Activated CD4-positive, CD25-positive, alpha-beta regulatory T cell treated with anti-CD3 and anti-CD28 coated beads, Interleukin-2, amount 50 U/mL, for 16 hours (primary cell): ENCODE data around the gene UNC5B.
"Not testable (repeated sequence)": the region's sequence is repeated elsewhere in the genome, so short reads cannot be mapped to it uniquely, and the experiment has no call there.

Experiments
- DNase-seq: peaks from one replicate; pipeline ENCODE4 v3.0.0-alpha.2; 2020; ENCODE audit warnings: low read depth, low spot score

UNC5B gene

DNA sequence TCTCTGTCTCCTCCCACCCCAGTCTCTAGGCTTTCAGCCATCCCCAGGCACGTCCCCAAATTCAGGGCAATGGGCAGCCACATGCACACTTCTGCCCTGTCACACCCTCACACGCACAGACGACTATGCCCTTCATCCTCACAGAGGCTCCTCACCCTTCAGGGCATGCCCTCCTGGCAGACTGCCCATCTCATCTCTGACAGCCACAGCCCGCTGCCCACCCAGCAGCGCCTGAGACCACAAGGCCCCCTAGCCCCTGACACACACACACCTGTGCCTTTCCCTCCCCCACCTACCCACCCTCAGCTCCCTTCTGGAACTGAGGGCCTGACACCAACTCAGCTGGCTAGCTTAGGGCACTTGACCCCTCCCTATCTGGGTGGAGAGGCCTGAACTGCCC is 83.7 kb downstream of the UNC5B start:
- DNase-seq: no peak

GRCh38 chr10:71296811-71297210 is 84.4 kb downstream of the UNC5B start:
- DNase-seq: not testable (repeated sequence)

- DNase-seq: no peak
Observed at GRCh38 chr10:71297343-71297742, 85.0 kb downstream of the UNC5B start.

DNA sequence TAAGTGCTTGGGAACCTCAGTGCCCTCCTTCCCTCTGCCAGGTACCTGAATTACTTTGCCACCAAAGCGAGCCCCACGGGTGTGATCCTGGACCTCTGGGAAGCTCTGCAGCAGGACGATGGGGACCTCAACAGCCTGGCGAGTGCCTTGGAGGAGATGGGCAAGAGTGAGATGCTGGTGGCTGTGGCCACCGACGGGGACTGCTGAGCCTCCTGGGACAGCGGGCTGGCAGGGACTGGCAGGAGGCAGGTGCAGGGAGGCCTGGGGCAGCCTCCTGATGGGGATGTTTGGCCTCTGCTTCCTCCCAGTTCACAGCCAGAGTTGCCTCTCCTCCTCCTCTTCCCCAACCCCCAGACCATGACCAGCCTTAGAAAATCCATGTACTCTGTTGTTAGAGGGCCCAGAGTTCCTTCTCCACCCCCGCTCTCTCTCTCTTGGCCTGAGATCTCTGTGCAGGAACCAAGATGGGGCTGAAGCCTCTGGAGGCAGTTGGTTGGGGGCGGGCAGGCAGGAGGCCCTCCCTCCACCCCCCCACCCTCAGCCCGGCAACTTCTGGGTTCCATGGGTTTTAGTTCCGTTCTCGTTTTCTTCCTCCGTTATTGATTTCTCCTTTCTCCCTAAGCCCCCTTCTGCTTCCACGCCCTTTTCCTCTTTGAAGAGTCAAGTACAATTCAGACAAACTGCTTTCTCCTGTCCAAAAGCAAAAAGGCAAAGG is 86.9 kb downstream of the UNC5B start:
- DNase-seq: no peak

- DNase-seq: no peak
Observed at GRCh38 chr10:71300555-71301370, 88.4 kb downstream of the UNC5B start.

DNA sequence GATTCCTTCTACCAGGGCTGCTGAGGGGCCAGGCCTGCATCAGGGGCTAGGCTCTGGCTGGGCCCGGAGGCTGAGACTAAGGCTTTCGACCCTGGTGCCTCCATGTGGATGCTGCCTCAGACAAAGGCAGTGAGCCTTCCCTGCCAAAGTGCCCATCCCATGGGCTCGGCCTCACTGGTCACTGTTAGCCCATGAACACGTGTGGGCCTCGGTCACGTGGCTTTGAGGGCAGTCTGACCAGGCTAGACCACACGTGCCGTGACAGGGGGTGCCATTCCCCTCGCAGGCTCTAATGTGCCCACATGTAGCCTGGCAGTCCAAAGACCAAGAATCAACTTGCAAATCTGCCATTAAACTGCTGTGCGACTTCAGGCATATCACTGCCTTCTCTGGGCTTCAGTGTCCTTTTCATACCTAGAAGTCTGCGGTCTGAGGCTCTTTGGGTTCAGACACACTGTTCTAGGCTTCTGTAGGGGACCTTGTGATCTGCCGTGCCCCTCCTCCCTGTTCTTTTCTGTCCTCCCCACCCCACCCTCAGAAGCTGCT is 89.1 kb downstream of the UNC5B start:
- no peak for DNase-seq

GRCh38 chr10:71302451-71302850 is 90.1 kb downstream of the UNC5B start:
- no peak for DNase-seq

DNA sequence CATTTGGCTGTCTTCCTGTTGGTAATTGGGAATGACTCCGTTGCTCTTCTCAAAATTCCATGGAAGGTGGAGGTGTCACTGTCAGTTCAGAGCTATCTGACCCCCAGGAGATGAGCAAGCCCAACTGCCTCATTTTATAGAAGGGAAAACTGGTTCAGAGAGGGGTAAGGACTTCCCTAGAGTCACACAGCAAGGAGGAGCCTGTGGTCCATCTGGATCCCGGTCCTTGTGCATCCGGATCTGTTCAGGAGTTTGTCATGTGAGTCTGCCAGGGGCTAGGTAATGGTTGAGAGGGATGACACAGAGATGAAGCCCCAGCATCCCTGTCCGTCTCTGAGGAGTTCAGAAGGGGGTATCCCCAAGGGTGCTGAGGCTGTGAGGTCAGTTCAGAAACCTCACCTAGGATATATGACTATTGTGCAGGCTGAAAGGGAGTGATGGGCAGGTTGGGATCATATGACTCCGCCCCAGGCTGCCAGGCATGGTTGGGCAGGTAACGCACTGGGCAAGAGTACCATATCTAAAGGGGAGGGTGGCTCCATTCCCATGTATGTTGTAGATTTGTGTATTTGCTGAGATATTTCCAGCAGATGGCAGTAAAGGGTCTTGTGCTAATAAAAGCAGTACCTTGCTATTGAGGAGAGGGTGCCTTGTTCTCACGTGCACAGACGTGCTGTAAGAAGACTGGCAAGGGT is 90.7 kb downstream of the UNC5B start:
- DNase-seq: no peak

GRCh38 chr10:71303569-71303907 is 91.2 kb downstream of the UNC5B start:
- DNase-seq: no peak

DNA sequence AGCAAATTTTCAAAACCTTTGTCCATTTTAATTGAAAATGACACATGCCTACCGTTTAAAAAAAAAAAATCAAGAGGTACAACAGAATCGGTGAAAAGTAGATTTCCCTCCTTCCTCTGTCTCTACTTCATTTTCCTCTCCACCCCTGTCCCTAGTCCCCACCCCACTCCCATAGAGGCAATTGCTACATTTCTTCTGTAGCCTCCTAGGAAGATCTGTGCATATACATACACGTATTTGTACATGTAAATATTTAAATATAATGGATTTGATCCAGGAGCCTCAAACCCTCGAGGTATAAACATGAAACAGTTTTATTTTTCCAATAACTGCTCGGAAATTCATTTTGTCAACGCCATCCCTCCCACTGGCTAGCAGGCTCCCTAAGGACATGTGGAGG is 92.5 kb downstream of the UNC5B start:
- no peak for DNase-seq

GRCh38 chr10:71306979-71307378 is 94.6 kb downstream of the UNC5B start:
- no peak for DNase-seq

GRCh38 chr10:71307469-71308085 is 95.2 kb downstream of the UNC5B start:
- DNase-seq: no peak

DNA sequence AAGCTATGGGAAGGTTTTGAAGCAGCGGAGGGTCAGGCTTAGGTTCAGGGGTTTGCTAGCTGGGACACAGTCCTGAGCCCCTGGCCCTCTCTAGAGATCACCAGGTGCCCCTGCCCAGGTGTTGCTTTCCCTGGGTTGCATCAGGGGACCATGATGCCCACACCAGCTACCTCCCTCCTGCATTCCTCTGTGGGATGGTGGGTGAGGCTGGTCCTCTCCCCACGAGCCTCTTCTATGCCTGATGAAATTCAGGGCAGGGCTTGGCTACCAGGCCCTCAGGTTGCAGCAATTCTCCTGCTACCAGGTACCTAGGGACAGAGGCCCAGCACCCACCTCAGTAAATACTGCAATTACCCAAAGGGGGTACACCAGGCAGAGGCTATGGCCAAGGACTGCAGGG is 95.9 kb downstream of the UNC5B start:
- no peak for DNase-seq

DNA sequence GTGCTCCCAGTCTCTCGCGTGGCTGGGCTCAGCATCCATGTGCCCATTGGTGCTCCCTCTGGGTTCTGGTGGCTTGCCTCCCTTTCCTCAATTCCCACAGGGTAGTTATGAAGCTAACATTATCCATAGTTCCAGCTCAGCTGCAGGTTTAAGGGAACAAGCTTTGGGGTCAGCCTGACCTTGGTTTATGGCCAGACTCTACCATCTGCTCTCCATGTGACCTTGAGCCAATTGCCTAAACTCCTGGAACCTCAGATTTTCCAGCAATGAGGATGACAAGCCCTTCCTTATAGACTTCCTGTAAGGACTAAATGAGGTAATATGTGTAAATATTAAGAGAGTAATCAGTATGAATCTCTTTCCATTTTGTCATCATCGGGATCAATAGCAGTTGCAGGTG is 96.6 kb downstream of the UNC5B start:
- no peak for DNase-seq

DNA sequence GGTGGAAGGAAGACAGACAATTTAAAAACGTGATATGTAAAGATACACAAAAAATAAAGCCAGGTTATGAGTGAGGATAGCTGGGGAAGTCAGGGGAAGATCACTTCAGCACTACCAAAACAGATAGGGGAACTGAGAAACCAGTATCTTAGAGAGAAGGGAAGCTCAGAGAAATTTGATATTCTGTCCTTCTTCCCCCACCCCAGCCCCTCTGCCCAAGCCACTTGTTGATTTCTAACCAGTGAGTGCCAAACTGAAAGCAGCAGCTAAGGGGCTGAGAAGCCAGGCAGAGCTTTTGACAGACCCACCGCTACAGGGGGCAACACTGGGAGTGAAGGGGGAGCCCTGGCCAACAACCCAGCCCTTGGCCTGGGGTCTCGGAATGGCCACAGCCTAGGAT is 97.5 kb downstream of the UNC5B start:
- DNase-seq: no peak

GRCh38 chr10:71312220-71312619 is 99.8 kb downstream of the UNC5B start:
- no peak for DNase-seq

- no peak for DNase-seq
Observed at GRCh38 chr10:71312811-71313789, 100.7 kb downstream of the UNC5B start.

- DNase-seq: peak; percentile 28
Observed at GRCh38 chr10:71314028-71314693, 101.8 kb downstream of the UNC5B start.

DNA sequence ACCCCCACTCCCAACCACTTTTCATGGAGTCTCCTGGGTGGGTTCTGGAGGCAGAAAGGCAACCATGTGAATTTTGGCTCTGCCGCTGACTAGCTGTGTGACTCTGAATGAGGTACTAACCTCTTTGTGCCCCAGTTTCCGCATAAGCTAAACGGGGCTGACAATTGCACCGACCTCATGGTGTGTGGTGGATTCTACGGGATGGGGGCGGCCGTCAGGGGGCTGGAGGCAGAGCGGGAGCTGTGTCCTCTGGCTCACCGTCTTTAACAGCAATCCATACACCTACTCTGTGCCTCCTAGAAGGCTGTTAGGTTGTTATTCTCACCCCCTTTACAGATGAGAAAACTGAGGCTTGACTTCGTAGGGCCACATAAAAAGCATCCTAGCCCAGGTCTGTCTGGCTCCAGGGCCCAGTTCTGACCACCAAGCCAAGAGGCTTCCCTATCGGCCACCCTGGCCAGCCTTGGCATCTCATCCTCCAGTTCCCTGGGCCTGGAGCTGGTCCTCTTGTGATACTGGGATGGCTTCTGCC is 102.4 kb downstream of the UNC5B start:
- DNase-seq: no peak
